GM18873 (cell line): ENCODE data around the gene CHN1.

Source experiments
- ATAC-seq: cut with Tn5 transposase; IDR thresholded peaks from one replicate; pipeline ENCODE4 v1.9.1; 2021; ENCODE audit warnings: mild to moderate bottlenecking, moderate library complexity, moderate number of reproducible peaks; ENCODE audit not compliant: unreplicated experiment, low FRiP score

Gene CHN1

DNA sequence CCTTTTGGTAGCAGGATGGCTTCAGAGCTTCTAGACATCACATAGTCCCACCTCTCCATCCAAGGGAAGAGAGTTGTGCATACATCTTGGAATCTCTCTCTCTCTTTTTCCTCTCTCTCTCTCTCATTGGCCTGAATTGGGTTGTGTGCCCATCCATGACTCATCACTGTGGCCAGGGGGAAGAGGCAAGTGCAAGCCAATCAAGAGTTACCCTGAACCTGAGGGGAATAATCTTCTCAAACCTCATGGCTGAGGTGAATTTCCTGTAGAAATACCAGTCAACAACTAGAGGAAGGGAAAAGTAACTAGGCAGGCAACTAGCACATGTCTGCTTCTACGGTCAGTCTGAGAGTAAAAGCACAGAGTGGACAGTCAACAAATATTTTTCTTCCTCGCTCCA lies 7.3 kb upstream of the CHN1 start:
- ATAC-seq, result no peak

DNA sequence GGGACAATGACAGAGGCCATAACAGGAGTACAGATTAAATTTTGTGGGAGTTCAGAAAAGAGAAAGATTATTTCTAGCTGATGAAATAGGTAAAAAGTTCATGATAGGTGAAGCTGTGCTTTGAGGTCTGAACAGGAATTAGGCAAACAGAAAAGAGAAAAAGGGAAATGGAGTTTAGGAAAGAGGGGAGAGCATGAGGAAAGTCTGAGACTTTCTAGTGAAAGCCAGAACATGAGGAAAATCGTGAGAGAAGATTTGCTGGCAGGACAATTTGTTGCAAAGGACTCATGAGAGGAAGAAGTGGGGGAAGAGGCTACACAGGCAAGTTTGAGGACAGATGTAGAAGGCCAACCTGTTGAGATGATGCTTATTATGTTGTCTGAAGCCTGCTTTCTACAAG lies 6.3 kb upstream of the CHN1 start:
- ATAC-seq, result no peak

DNA sequence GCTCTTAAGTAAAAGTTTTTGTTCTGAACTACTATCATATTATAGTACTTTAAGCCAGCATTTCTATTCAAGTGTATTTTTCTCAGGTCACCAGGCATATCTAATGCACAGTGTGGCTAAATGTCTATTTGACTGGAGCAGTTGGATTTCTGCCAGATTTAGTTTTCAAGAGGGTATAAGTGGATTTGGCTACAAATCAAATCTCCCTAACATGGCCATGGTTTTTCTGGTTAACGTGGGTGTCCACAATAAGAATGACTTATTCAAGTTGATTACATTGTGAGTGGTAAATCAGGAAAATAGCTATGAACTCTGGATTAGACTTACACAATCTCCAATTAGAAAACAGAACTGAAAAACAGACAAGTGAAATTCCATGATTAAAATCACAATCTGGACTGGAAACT lies 5.7 kb upstream of the CHN1 start:
- no peak for ATAC-seq

DNA sequence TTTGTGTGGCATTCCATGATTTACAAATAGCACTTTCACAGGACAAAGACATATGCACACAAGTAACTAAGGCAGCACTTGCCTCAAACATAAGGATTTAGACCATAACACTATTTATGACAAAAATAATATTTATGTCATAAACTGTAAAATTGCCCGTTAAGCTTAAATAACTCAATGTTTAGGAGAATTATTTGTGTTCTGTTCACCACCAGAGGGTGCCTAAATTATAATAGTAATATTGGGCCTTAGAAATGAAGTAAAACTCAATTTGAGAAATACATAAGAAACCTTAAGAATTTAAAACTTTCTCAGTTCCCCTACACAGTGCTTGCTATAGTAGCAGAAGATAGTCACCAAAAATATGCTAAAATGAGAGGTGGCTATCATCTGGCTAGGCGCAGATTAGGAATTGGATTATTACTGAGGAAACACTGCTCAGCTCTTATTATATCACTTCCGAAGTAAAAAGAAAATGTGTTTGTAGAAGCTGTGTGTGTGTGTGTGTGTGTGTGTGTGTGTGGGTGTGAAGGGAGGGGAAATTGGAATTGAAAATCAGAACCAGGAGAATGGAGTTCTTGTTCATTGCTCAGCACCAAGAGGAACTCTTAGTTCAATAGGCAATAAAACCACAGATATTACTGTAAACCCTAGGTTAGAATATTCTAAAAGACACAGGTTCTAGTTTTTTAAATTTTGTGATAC lies 4.9 kb upstream of the CHN1 start:
- ATAC-seq, result no peak

DNA sequence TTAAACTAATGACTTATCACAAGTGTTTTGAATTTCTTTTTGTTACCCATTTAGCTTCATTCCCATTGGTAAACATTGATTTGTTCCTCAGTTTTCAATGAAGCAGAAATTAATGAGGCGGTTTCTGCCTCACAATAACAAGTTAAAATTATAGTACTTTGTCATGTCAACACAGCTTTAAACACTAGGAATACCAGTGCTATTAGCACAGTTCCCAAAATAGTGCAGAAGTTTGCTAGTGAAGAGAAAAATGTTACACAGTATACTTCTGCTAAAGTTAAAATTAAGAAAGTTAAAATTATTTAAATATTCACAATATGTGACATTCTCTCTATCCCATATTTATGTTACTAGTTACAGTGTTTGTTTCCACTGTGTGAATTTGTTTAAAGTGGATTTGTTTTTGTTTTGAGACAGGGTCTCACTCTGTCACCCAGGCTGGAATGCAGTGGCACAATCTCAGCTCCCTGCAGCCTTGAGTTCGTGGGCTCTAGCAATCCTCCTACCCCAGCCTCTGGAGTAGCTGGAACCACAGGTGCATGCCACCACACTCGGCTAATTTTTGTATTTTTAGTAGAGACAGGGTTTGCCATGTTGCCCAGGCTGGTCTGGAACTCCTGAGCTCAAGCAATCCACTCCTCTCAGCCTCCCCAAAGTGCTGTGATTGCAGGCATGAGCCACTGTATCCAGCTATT lies 3.8 kb upstream of the CHN1 start:
- ATAC-seq, result no peak

DNA sequence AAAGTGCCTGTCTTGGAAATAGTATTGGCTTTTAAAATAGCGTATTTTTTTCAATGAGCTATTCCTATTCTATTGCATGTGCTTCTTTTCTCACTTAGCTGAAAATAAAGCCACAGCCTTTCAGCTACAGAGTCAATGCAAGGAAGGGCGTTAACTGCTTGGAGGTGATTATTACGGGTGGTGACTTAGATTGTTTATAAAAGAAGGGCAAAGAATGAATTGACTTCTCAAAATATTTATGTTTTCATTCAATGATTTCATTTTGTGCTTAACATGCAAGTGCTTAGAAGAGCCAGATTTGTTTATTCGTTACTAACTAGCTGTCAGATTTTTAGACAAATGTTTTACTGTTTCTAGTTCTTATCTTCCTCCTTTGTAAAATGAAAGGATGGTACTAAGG lies 2.8 kb upstream of the CHN1 start:
- ATAC-seq, result no peak

DNA sequence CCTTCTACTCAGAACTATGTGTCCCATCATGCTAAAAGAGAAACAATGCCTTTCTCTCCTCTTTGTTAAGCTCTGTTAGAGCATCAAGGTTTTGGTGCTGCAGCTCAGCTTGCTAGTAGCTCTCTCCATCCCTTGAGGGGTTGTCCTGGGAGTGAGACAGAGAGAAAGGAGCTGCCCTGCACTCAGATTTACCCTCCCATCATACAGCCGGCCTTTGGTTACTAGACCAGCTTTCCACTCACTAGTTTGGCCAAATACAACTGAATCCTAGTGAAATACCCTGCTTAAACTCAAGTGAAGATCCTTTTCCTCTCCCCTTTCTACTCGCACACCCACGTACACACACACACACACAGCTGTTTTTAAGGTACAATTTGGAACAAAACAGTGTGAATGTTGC lies 2.3 kb upstream of the CHN1 start:
- ATAC-seq, result no peak

DNA sequence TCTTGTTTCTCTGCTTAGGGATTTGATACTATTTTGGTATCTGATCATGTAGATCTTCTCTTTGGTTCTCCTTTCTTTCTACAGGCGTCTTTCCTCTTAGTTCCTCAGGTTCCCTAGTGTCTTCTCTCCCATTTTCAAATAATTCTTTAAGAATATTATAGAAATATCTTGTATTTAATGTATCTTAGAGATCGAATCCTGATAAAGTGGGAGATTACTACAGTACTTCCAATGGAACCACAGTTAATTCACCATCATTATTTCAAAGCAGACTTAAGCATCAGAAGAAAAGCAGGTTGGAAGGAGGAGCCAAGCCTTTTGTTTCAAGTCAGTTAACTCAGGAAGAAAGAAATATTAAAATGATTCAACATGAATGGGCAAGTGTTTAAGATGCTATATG lies 1.1 kb upstream of the CHN1 start:
- no peak for ATAC-seq

DNA sequence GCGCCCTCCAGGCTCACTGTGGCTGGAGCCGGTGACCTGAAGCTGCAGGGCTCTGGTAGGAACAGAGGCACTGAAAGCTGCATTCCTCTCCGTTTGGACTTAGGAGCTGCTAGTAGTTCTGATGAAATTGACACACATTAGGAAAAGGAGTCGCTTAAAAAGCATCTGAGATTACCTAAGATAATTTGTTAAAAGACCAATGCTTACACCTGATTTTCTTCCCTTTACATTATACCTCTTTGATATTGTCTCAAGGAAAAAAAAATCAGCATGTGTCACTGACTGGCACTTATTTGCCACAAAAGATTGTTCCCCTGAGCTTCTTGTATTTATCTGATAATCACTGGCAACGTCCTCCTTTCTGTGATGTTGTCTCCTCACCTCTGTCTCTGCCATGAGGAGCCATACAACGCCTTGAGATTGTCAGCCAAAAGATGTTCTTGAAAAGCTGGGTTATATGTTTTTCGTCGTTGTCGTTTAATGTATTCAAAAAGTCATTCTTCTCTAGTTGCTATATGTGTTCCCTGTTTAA lies 618 bp upstream of the CHN1 start:
- ATAC-seq, result no peak

DNA sequence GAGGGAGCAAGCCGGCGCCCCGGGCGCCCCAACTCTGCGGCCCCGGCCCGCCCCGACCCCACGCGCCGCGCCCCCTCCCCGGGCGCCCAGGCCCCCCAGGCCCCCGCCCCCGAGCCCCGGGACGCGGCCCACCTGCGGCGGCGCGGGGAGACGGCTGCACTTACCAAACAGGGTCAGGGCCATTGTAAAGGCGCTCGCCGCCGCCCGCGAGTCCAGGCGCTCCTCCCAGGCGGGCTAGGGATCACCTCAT lies 526 bp downstream of the CHN1 start:
- ATAC-seq, result peak; percentile 32

DNA sequence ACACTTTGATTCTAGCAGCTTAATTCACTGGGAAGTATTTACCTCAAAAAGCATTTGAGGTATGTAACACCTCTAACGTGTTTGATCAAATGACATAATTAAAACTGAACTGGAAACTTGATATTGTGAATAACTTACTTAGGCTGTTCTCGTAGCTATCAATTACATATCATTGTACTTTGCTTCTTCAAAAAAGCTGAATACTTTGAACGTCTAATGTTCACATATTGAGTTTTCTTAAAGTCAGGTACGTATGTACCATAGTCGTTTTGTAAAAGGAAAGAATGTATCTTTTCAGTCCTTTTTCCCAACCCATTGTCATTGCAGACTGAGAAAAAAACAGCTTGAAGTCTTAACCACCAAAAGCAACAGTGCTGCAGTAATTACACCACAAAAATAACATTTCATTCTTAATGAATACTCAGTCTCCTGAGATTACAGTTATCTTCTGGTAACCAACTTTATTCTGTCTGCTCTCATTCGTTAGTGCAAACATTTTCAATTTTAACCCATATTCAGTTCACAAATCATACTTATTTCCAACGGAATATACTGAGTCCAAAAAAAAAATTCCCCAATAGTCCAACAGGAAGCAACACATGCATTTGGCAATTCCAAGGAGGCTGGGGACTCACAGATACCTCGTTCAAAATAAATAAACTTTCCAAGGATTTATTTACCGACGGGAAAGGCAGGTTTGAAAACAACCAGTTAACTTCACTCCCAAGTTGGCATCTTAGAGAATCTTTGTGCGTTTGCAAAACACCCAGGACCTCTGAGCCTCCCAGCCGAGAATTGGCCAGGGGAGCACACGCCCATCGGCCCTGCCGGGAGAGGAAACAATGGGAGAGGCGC lies 1.1 kb downstream of the CHN1 start:
- ATAC-seq, result no peak

DNA sequence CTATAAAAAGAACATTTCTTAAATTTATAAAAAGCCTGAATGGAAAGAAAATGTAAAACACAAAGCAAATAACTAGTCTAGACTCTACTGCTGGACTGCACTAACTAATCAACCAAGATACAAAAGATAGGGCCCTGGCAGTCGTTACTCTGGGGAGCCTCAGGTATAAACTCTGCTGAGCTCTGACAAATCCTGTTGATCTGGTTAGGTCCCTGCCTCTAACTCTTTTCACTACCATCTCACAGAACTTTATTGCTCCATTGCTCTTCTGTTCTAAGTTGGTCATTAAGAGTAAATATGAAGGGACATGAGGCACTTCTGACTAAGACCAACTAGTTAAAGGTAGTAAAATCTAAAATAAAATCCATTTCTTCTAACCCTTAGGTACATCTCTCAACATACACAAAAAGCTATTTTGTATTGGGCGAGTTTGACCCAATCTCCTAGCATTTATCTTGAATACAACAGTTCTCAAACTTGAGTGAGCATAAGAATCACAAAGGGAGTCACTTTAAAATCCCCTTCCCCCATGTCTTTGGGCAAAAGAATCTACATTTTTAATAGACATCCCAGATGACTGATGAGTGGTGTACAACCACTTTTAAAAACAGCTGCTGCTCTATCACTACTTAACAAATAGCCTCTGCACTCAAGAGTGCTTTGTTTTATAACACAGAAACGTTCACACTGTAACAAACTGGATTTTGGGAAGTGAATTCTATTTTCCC lies 2.5 kb downstream of the CHN1 start:
- ATAC-seq, result no peak

DNA sequence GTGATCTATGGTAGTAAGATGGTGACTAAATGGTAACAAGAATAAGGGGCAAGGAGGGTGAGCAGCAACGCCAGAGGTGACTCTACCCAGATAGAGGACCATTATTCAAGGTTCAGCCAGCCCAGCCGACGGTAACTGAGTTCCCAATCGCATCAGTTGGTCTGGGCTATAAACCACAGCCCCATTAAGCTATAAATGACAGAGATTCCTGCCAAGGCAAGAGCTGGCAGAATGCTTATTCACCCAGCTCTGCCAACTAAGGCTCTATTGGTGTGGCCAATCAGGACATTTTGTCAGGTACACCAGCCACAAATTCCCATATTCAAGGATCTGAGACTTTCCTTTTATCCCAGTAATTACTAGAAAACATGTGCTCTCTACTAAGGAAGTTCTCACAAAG lies 3.6 kb downstream of the CHN1 start:
- ATAC-seq, result no peak

DNA sequence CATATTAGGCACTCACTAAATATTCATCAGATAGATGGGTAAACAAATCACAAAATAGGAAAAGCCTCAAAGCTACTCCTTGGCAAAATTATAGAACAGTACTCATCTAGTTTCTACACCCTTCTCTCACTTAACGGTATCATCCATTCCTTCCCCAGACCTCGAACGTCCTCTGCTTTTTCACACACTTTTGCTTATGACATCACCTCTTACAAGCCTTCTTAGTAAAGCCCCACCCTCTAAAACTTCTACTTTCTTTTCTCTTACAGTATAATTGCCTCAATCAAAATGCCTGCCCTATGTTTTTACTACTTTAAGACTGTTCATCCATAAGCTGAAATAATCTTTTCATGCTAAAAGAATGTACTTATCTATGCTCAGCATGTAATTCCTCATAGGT lies 8.1 kb downstream of the CHN1 start:
- ATAC-seq, result no peak

DNA sequence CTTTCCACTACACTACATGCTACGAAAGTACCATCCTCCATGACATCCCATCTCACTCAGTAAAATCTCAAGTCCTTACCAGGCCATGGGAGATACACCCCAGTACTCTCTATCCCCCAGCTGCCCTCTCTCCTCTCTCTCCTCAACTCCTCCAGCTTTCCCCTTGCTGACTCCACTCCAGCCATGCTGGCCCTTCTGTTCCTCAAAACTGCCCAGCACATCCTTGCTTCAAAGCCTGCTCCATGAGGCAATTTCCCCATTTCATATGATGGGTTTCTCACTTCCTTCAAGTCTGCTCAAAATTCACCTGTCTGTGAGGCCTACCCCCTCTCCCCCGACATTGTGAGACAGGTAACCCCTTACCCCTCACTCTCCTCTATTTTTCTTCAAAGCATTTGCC lies 8.6 kb downstream of the CHN1 start:
- no peak for ATAC-seq

DNA sequence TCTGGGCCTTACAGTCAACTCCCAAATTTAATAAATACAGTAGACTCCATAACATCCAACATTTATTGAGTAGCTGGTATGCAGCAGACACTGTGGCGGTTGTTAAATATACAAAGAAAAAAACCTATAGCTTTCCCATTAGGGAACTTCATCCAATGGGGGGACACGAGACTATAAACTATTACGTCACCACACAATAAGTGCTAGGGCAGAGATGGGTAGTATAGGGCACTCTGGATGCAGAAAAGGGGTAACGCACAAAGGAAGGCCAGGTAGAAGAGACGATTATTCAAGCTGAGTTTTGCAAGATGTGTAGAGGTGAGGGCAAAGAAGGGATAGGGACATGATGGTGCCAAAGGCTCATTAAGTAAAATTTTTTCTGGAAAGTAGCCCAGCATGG lies 10.8 kb downstream of the CHN1 start:
- no peak for ATAC-seq

DNA sequence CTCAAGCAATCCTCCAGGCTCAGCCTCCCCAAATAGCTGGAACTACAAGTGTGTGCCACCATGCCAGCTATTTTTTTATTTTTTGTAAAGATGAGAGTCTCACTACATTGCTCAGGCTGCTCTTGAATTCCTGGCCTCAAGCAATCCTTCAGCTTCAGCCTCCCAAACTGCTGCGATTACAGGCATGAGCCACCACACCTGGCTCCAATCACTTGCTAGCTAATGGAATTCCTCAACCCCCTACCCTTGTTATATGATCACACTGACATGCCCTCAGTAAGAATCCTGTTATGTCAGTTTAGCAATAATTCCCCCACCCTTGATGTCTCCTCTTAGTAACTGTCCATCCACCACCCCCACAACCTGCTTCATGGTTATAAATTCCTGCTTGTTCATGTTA lies 12.3 kb downstream of the CHN1 start:
- no peak for ATAC-seq

DNA sequence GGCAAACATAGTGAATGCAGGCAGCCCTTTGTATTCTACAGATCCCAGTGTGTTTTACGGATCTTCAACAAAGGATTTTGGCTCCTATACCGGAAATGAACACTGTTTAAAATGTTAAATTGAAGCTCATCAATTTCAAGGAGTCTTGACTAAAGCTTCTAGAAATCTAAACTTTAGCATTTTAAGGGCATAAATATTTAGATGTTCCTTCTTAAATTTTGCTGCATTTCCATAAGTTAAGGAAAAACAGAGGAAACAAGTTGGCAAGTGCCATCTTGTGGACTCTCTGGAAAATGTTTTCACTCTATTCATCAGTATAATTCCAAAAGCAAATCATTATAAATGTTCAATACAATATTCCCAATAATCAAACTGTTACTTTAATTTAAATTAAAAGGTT lies 19.6 kb downstream of the CHN1 start:
- no peak for ATAC-seq

DNA sequence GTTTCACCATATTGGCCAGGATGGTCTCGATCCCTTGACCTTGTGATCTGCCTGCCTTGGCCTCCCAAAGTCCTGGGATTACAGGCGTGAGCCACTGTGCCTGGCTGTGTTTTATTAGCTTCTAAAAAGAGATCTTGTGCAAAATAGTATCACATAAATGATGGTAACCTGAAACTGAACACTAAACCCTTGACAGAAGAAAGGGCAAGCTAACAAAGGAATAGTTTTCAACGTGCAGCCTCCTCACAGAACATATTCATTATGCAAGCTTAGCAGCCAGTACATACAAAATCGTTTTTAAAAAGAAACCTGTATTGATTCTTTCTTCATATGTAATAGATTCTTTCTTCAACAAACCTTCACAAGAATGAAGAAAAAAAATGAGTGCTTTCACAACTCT lies 20.6 kb downstream of the CHN1 start:
- no peak for ATAC-seq

DNA sequence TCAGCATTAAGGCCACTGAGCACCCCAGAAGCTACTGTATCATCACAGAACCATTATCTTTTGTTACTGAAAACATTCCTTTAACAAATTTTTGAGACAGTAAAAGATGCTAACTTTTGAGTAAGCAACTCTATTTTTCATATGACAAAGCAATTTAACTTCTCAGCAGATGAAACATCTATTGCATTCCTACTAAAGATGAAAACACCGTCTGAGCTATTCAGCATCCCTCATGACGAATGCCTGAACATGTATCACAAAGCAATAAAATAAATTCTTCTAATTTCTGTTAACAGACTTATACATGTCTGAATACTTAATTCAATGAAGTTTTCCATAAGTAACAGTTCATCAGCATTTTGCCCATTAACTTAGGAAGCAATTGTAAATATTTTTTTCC lies 23.9 kb downstream of the CHN1 start:
- no peak for ATAC-seq

DNA sequence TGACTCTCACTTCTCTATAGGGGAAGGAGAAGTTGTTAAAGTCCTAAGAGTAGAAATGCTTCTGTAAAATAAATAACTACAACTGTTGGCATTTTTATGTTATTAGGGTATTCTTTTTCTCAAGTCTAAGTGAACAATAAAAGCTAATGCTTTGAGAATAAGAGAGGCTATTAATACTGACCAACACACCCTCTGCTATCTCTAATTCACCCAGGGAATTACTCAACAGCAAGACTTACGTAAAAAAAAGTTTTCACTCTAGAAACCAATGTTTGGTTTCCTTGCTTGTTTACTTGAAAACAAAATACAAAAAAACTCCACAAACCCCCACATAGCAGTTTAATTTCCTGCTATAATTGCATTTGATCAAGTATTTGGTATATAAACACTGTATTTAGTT lies 25.2 kb downstream of the CHN1 start:
- ATAC-seq, result no peak
